Spleen (tissue), 7 donors: ENCODE data around the gene GNG7.

Experiments
- POLR2A ChIP-seq, 3 donors: fragments of 450-650 bp; IDR thresholded peaks; one replicate each; pipeline ENCODE4 v1.5.1; 2017; ENCODE audit warnings: antibody characterized with exemption in 3 of 3, mild to moderate bottlenecking in 1 of 3
- POLR2AphosphoS5 ChIP-seq, 3 donors: sonication (generic); formaldehyde crosslinking; IDR thresholded peaks; one replicate each; pipeline ENCODE4 v1.5.1; 2017; ENCODE audit warnings: antibody characterized with exemption in 3 of 3
- TF ChIP-seq, protein P1 (sequence below), 11 experiments: fragments of 200-600 bp in 7 of 11; fragments of 450-650 bp in 4 of 11; sonication (generic) in 4 of 11; IDR thresholded peaks in 8 of 11; conservative IDR thresholded peaks in 3 of 11; 1 replicate in 7 of 11; 2 replicates in 4 of 11; pipeline versions ENCODE4 v1.4.0 to v1.8.0; 2016 to 2021; ENCODE audit warnings: antibody characterized with exemption in 11 of 11, inconsistent platforms in 4 of 11, mild to moderate bottlenecking in 1 of 11
- donor health status: DM: no; HTN: no; CAD: no; lungs with moderate emphysema.
- donor health status: DM: no; HTN: no; CAD: no.
- donor health status: DM: no; HTN: no; CAD: no.

DNA sequence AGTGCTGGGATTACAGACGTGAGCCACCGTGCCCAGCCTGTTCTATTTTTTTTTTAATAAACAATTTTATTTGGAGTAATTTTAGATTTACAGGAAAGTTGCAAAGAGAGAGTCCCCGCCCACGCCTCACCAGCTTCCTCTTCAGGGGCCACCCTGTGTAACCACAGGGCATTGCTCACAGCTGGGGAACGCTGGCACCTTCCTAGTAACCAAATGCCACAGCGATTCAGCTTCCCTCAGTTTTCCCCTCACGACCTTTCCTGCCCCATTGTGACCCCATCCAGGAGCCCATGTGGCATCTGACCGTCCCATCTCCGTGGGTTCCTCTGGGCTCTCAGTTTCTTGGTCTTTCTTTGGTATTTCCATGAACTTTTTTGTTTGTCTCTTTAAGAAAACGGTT lies 83.9 kb downstream of the GNG7 start:
- TF ChIP-seq, protein P1, sequence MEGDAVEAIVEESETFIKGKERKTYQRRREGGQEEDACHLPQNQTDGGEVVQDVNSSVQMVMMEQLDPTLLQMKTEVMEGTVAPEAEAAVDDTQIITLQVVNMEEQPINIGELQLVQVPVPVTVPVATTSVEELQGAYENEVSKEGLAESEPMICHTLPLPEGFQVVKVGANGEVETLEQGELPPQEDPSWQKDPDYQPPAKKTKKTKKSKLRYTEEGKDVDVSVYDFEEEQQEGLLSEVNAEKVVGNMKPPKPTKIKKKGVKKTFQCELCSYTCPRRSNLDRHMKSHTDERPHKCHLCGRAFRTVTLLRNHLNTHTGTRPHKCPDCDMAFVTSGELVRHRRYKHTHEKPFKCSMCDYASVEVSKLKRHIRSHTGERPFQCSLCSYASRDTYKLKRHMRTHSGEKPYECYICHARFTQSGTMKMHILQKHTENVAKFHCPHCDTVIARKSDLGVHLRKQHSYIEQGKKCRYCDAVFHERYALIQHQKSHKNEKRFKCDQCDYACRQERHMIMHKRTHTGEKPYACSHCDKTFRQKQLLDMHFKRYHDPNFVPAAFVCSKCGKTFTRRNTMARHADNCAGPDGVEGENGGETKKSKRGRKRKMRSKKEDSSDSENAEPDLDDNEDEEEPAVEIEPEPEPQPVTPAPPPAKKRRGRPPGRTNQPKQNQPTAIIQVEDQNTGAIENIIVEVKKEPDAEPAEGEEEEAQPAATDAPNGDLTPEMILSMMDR (IDR thresholded peaks at IDR 0.05 in 8 of 11, conservative IDR thresholded peaks at IDR 0.05 in 3 of 11) = peak in 5 of 11 experiments; percentile 14 to 43 (median 34)
- no peak for TF ChIP-seq POLR2A (IDR thresholded peaks at IDR 0.05)
- TF ChIP-seq POLR2AphosphoS5 (IDR thresholded peaks at IDR 0.05) = peak; percentile 32 to 84 (median 76)
